ENCODE data around the gene C1D. TPM values are rescaled to one million over a fixed set of nuclear protein-coding genes. Genes with fewer than 3 reads are reported as not detected.

Gene C1D
- total RNA-seq, 1 donor from 2014 or later = not detected

GRCh38 chr2:67991456-67991855 lies 71.3 kb downstream of the C1D start:
- H3K36me3 ChIP-seq = no peaks in the 10 kb centered on the region
- intact Hi-C loops (cut with DNase I) = no loop called here
- H3K27ac ChIP-seq = no peak overlapping the region
- DNase-seq (ENCODE audit: low spot score in 2 of 2) = no peak
- H3K4me1 ChIP-seq = no peaks in the 10 kb centered on the region
- H3K9me3 ChIP-seq = no peaks in the 10 kb centered on the region
- no peak for TF ChIP-seq CTCF (IDR thresholded peaks at IDR 0.05)
- no peak overlapping the region for H3K4me3 ChIP-seq
- no peaks in the 10 kb centered on the region for H3K27me3 ChIP-seq

Other genes starting within 250 kb of the C1D start
- gene PNO1, start 94.9 kb upstream of the C1D start, total RNA-seq = 5.4 TPM
- 16.8 TPM for gene PPP3R1, start 189.5 kb upstream of the C1D start, total RNA-seq